Posterior cingulate gyrus (tissue), 11 donors: Measurements from ENCODE around the gene IRX2.

Experiments used
- DNase-seq, 10 donors: peaks; one replicate each; pipeline versions ENCODE4 v3.0.0 to v3.0.0-alpha.2; 2020 to 2021; ENCODE audit warnings: mixed read lengths in 3 of 10
- intact Hi-C: fragments of 100-400 bp; cut with DNase I; formaldehyde crosslinking; loops from one replicate; pipeline ENCODE4 v1.15.1; 2023

Gene IRX2

GRCh38 chr5:2756211-2757152 is 5.0 kb upstream of the IRX2 start:
- intact Hi-C loops, result no loop called here
- DNase-seq, result peak in 2 of 10 donors; percentile 63 to 65

GRCh38 chr5:2755681-2756171 is 4.2 kb upstream of the IRX2 start:
- intact Hi-C loops, result no loop called here

GRCh38 chr5:2755076-2755680 is 3.7 kb upstream of the IRX2 start:
- no peak for DNase-seq
- intact Hi-C loops, result no loop called here

More at GRCh38 chr5:2755681-2756171, 4.2 kb upstream of the IRX2 start:
- peak in 1 of 10 donors; percentile 55 for DNase-seq

- intact Hi-C loops, result no loop called here
- DNase-seq, result peak in 1 of 10 donors; percentile 62
These were observed 3.2 kb upstream of the IRX2 start for GRCh38 chr5:2754581-2755075.

GRCh38 chr5:2753452-2754420 is 2.3 kb upstream of the IRX2 start:
- DNase-seq, result no peak
- intact Hi-C loops, result no loop called here

GRCh38 chr5:2752821-2753439 is 1.5 kb upstream of the IRX2 start:
- no peak for DNase-seq
- intact Hi-C loops, result no loop called here

GRCh38 chr5:2752059-2752820 is 763 bp upstream of the IRX2 start:
- no peak for DNase-seq
- intact Hi-C loops, result no loop called here

GRCh38 chr5:2750758-2751464 is 566 bp downstream of the IRX2 start:
- intact Hi-C loops, result no loop called here
- peak in 1 of 10 donors; percentile 82 for DNase-seq

- DNase-seq, result peak in 1 of 10 donors; percentile 55
- intact Hi-C loops, result no loop called here
These were observed 1.3 kb downstream of the IRX2 start for GRCh38 chr5:2750026-2750757.

- DNase-seq, result peak in 1 of 10 donors; percentile 58
These were observed 1.9 kb downstream of the IRX2 start for GRCh38 chr5:2749514-2750025.

GRCh38 chr5:2748861-2749513 is 2.5 kb downstream of the IRX2 start:
- peak in 1 of 10 donors; percentile 80 for DNase-seq
- intact Hi-C loops, result no loop called here

More at GRCh38 chr5:2749514-2750025, 1.9 kb downstream of the IRX2 start:
- intact Hi-C loops, result no loop called here

- intact Hi-C loops, result no loop called here
- peak in 1 of 10 donors; percentile 66 for DNase-seq
These were observed 3.2 kb downstream of the IRX2 start for GRCh38 chr5:2748179-2748860.

- intact Hi-C loops, result no loop called here
- DNase-seq, result no peak
These were observed 3.9 kb downstream of the IRX2 start for GRCh38 chr5:2747363-2748162.

GRCh38 chr5:2746561-2747032 is 4.9 kb downstream of the IRX2 start:
- intact Hi-C loops, result no loop called here
- no peak for DNase-seq

GRCh38 chr5:2744485-2744884 is 7.0 kb downstream of the IRX2 start:
- DNase-seq, result no peak
- intact Hi-C loops, result no loop called here
